Middle frontal gyrus (tissue), 1 donor: ENCODE data around the gene PAFAH1B2.
"Not testable (repeated sequence)": the region's sequence is repeated elsewhere in the genome, so short reads cannot be mapped to it uniquely, and the experiment has no call there.

ENCODE experiments used
- DNase-seq: peaks from one replicate; pipeline ENCODE4 v3.0.0-alpha.2; 2015; ENCODE audit warnings: low spot score; ENCODE audit errors: extremely low spot score

The PAFAH1B2 gene

DNA sequence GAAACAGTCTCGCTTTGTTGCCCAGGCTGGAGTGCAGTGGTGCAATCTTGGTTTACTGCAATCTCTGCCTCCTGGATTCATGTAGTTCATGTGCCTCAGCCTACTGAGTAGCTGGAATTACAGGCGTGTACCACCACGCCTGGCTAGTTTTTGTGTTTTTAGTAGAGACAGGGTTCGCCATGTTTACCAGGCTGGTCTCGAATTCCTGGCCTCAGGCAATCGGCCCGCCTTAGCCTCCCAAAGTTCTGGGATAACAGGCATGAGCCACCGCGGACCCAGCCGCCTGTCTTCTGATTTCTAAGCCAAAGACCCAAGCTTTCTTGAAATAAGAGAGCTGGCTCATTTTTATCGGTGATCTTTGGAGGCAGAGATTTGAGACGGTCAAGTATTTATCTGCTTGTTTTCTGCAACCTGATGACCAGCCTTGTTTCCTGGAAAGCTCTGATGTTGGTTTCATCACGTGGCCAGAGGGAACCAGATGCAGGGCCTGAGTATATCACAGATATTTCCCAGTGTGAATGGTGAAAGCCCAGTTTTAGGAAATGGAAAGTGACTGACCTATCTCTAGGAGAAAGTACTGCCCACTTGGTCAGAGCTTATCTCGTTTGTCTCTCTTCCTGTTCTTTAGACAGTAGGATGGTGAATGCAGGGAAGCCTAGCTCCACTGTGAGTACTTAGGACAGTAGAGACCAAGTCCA, 28.8 kb downstream of the PAFAH1B2 start:
- DNase-seq: no peak

DNA sequence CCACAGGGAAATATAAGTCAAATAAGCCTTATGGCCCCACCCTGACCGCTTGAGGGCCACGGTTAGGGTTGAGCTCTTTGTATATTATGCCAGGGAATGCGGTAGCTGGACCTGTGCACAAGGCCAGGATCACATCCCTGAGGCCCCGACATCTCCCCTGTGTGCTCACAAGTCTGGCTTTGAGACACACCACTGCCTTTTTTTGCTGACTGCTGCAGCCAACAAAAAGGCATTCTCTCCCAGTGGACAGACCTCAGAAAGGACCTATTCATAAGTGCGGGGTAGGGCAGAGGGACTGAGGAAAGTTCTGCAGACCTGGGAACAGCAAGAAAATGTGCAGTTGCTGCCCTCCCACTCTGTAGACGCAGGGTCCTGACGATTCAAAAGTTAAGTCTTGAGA, 31.0 kb downstream of the PAFAH1B2 start:
- no peak for DNase-seq

DNA sequence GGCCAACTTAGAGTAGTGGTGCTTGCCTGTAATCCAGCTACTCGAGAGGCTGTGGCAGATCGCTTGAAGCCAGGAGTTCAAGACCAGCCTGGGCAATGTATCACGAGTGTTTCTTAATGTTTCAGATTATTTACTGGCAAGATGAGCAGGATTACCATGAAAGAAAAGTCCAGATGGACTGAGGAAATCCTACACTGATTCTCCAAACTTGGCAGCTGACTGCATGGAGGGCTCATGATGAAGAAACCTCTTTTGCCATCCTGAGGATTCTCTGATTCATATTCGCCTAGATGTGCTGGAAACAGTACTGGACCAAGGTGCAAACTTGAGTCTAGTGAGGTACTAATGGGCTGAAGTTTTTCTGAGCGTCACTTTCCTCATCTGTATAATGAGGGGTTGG, 31.7 kb downstream of the PAFAH1B2 start:
- no peak for DNase-seq

DNA sequence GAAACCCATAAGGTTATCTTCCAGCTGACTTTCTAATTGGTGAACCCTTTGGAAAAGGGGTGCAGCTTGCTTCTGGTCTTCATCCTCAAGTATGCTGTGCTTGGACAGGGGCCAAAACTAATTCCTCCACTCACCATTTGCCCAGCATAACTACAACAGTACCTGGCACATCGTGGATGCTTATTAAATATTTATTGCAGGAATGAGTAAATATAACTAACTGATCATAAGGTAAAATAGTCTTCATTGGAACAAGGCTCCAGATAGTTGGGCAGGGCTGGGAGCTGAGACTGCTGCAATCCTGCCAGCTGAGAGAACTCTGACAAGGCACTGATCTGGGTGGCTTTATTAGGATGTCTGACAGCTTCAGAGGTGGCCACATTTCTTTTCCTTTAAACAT, 32.1 kb downstream of the PAFAH1B2 start:
- no peak for DNase-seq

GRCh38 chr11:117177534-117178209, 33.6 kb downstream of the PAFAH1B2 start:
- no peak for DNase-seq

- DNase-seq: peak; percentile 95
Observed at GRCh38 chr11:117178210-117179034, 34.3 kb downstream of the PAFAH1B2 start, which contains the start of gene SIDT2. SIDT2 (plus strand) TSS chr11:117178743; CDS start chr11:117179264, 521 bp downstream.

GRCh38 chr11:117179048-117179999, 35.2 kb downstream of the PAFAH1B2 start:
- no peak for DNase-seq

DNA sequence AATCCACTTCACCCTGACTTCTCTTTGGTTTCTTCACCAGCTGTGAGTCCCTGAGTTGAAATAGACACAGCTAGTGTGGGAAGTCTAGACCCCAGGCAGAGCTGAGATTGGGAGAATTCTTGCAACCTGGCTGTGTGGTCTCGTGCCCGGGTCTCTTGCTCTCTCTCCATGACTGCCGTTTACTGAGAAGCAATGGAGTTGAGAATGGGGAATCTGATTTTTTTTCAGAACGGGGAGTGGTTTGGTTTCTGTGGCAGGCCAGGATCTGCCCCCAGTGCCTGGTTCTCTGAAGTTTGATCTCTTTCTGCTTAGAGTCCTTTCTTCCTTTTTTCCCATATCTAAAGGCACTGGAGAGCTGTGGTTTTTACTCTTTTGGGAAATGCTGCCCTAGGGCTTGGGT, 35.9 kb downstream of the PAFAH1B2 start:
- no peak for DNase-seq

GRCh38 chr11:117180661-117181585, 36.8 kb downstream of the PAFAH1B2 start:
- DNase-seq: peak; percentile 60

DNA sequence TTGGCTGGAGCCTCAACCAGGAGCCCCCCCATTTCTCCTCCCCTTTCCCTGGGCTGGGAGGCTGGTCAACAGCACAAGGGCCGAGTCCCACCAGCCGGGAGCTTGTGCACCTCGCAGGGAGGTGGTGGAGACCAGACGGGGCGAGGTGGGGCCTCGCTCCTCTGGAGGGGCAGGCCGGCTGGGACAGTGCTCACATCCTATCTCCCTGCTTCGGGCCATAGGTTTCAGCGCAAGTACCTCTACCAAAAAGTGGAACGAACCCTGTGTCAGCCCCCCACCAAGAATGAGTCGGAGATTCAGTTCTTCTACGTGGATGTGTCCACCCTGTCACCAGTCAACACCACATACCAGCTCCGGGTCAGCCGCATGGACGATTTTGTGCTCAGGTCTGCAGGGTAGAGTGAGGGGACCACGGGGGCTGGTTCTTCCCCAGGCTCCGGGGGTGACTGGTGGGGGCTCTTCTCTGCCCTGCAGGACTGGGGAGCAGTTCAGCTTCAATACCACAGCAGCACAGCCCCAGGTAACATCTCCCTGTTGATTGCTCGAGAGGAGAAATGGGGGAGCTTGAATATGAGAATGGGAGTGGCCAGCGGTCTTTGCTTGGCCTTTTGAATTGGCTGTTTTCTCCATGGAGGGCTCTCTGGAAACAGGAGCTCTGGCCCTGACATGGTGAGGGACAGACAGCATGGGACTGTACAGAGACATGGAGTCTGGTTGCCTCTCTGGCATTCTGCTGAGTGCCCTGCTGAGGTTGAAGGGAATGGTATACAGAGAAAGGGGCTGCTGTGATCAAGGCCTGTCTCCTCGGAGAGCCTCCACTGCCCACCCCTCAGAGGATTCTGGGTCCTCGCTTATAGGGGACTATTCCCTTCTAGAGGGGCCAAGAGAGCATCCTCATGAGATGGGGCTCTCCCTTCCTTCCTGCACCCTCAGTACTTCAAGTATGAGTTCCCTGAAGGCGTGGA, 37.8 kb downstream of the PAFAH1B2 start:
- DNase-seq: no peak

DNA sequence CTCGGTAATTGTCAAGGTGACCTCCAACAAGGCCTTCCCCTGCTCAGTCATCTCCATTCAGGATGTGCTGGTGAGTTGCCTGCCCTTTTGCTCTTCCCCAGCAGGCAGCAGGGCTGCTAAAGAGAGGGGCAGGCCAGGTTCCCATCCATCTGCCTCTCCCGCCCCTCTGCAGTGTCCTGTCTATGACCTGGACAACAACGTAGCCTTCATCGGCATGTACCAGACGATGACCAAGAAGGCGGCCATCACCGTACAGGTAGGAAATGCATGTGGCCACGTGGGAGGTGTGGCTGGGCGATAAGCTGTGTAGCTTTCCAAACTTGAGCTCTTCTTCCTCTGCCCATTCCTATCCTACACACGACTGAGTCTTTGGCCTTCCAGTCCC, 38.5 kb downstream of the PAFAH1B2 start:
- no peak for DNase-seq

DNA sequence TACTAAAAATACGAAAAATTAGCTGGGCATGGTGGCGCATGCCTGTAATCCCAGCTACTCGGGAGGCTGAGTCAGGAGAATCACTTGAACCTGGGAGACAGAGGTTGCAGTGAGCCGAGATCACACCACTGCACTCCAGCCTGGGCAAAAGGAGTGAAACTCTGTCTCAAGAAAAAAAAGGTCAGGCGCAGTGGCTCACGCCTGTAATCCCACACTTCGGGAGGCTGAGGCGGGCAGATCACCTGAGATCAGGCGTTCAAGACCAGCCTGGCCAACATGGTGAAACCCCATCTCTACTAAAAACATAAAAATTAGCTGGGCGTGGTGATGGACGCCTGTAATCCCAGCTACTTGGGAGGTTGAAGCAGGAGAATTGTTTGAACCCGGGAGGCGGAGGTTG, 39.1 kb downstream of the PAFAH1B2 start:
- DNase-seq: not testable (repeated sequence)

GRCh38 chr11:117183724-117184349, 39.8 kb downstream of the PAFAH1B2 start:
- no peak for DNase-seq

DNA sequence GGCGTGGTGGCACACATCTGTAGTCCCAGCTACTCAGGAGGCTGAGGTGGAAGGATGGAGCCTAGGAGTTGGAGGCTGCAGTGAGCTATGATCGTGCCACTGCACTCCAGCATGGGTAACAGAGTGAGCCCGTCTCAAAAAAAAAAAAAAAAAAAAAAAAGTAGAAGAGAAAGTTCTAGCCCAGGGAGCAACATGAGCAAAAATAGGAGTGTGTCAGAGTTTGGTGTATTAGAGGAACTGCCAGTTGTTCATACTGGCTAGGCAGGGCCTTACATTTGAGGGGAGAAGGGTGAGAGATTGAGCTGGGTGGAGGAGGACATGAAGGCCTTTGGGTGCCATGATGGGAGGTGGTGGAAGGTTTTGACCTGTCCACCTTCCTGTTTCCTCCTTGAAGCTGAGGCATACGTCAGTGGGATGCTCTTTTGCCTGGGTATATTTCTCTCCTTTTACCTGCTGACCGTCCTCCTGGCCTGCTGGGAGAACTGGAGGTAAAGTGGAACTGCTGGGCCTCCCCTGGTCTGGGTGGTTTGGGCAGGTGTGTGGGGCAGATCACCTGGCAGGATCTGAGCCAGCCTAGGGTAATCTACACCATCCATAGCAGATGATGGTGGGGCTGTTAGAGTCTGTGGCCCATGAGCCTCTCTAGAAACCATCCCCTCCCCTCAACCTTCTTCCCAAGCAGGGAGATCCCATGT, 41.8 kb downstream of the PAFAH1B2 start:
- no peak for DNase-seq

DNA sequence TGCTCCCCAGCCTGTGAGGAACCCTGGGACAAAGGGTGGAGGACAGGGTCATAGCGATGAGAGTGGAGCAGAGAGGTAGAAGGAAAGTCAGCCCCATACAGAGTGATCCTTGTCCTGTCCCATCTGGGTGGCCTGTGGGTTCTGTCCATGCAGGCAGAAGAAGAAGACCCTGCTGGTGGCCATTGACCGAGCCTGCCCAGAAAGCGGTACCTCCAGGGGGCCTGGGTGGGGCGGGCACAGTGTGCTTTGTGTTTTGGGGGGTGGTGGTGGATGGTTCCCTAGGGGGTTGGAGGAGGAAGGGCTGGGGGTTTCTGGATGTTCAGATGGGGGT, 42.3 kb downstream of the PAFAH1B2 start:
- DNase-seq: no peak

- no peak for DNase-seq
Observed at GRCh38 chr11:117187007-117187406, 42.9 kb downstream of the PAFAH1B2 start.

- DNase-seq: no peak
Observed at GRCh38 chr11:117187428-117187798, 43.3 kb downstream of the PAFAH1B2 start.
